NOMO-1 treated with DMSO at 0.1 percent for 48 hours (cell line): Measurements from ENCODE around the gene ETFA.
A peak's percentile ranks its signal among the peaks of the same experiment; 100 is the strongest.

Experiments used
- DNase-seq: peaks from one replicate; lab custom pipeline; 2025; ENCODE audit not compliant: unreplicated experiment; lab: John Stamatoyannopoulos, UW

ETFA gene

DNA sequence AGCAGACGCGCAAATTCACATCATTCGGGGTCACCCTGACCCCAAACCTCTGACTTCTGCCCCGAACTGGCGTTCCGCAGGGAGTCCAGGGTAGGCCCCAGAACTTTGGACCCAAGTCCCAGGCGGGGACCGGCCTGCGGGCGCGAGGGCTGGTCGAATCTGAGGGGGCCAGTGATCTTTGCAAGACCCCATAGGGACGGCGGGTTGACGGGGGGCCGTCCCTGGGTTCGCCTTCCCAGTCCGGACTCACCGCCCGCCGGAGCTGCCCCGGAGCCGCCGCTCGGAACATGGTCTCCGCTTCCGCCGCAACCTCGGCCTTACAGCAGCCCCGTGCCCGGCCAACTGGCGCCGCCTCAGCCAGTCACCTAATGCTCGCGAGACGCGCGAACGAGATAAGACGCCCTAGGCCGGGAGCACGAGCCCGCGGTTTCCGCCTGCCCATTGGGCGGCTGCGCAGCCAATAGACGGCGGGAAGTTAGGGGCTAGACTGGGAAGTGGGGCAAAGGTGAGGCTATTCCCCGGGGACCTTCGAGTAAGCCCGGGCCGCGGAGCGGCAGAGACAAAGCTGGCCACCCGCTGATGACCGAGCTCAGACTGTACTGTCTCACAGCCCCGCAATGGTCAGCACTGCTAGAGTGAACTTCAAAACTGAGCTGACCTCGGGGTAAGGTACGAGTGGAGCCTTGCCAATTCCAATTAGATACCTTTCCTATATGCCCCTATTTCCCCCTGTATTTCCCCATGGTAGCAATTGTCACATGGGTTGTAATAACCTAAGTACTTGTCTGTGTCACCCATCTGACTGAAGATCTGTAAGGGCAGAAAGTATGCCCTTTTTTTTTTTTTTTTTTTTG, at the start of gene ETFA:
TSS of gene ETFA (minus strand) at position 370 of the 854 bp plus-strand sequence. CDS start at position 289, 81 bp downstream.
- peak; percentile 95 for DNase-seq

DNA sequence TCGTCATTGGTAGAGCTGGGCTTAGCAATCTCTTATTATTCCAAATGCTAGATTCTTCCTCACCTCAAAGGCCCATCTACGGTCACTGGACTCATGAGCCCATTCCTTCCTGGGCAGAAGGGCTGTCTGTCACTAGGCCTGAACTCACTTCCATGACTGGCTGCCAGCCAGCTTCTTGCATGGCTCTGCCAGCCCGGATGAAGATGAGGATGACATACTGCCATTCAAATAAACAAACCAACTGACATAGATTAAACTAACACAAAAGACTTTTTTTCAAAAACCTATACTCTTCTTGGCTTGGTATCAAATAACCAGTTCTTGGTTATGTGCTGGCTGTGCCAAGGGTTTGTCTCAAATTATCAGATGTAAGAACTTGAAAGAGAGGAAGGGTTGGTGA, 49.1 kb upstream of the ETFA start:
- no peak for DNase-seq

- no peak for DNase-seq
These were observed 47.9 kb upstream of the ETFA start for GRCh38 chr15:76359152-76359551.

- no peak for DNase-seq
These were observed 47.2 kb upstream of the ETFA start for GRCh38 chr15:76358453-76358852.

- DNase-seq, result no peak
These were observed 43.7 kb upstream of the ETFA start for GRCh38 chr15:76354823-76355440.

DNA sequence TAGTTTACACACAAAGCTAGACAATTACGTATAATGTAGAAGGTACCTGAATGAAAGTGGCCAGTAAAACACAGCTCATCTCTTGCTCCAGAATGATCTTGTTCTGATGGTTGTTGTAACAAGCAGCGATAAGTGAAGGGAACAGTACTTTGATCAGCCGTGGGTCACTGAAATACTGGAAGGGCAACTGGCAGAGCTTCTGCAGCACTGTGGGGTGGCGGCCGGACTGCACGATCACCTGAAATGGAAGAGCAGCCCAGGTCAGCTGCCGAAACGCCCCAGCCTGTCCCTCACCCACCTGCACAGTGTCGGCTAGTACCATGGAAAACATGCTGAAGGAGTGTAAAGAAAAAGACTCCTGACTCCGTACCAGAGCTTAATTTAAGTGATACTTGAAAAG, 42.6 kb upstream of the ETFA start:
- no peak for DNase-seq

GRCh38 chr15:76353023-76353577, 41.8 kb upstream of the ETFA start:
- no peak for DNase-seq

DNA sequence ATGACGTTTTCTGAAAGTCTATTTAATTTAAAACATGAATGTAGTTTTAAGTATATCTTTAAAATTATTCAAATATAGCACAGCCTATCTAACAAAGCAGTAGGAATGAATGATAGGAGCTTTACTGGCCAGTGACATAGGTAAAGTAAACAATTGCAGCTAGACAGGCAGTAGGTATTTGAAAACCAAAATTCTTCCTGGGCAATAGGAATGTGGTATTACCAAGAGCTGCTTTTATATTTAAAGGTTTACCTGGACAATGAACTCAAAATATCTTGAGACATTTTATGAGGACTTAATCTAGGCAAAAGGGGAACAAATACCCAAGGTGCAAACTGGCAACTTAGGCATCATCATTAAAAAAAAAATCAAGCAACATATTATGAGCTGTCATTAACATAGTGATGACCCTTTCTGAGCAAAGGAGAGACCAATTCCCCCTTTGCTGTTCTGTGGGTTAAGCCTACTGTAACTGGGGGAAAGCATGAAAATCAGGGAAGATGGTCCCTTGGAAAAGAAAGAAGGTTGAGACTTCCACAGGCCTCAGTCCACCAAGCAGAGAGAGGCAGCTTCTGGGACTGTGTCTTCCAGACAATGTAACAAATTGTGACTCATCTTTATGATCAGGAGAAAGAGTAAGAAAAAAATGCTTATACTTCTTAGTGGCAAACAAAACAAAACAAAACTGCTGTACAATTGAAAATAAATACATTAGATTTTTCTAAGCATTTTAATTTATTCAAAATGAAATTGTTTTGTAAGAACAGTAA, 38.2 kb upstream of the ETFA start:
- DNase-seq, result no peak

GRCh38 chr15:76347482-76348055, 36.3 kb upstream of the ETFA start:
- no peak for DNase-seq

DNA sequence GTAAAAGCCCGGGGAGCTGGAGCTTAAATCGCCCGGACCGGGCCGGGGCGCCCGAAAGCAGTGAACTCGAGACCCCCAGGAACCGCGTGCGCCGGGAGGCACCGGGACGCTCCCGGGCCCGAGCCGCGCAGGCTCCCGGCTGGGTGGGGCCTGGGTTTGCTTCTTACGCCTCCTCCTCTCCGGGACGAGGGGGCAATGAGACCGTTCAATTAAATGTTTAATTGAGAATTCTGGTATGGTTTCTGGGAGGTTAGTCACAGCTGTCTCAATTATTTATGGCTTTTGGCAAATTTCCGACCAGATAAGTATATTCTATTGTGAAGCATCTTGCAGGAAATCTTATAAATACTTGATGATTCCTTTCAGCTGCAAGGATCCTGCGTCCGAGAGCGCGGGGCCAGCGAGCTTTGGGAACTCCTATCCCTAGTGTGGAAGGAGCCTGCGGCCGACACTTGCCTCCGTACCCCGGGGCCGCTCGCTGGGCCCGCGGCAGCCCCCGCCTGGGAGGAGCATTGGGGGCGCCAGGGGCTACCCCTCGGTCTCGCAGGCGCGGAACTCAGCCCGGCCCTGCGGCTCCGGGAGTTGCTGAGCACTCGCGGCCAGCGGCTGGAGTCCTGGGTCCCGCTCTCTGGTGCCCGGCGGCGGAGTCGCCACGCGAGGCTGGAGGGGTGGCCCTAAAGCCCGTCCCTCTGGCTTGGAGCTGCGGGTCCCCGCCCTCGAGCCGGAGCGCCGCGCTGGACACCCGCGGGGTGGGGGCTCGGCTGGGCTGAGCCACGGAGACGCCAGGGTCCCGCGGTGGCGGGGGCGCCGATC, 35.6 kb upstream of the ETFA start:
- no peak for DNase-seq

GRCh38 chr15:76345880-76346668, 34.8 kb upstream of the ETFA start:
- no peak for DNase-seq

- DNase-seq, result no peak
These were observed 34.3 kb upstream of the ETFA start for GRCh38 chr15:76345583-76345879.

GRCh38 chr15:76344893-76345582, 33.8 kb upstream of the ETFA start:
- DNase-seq, result no peak

DNA sequence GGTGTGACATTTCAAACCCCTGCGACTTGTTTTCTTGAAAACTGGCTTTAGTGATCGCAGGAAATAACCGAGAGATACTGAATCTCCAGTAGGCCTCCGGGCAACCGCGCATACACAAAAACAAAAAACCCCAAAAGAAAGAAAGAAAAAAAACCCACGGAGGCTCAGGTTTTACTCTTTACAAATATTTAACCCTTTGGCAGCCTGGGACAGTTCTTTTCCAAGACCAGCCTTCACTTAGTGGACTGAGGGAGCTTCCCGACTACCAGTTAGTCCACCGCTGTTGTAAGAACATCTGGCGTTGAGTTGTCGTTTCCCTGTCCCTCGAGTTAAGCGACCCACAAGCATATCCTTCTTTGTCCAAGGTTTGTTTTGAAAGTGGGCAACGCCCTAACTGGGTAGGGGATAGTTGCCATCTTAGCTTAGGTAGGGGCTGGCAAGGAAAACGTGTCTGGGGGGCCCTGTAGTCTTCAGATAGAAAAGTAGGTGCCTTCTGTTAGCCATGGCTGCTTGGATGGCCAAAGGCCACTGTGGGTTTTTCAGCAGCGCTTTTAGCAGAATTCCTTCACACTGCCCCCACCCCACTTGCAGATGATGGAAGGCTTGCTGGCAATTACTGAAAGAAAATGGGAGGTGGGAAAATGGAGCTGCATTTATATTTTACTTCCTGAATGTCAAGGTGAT, 32.2 kb upstream of the ETFA start:
- no peak for DNase-seq

- no peak for DNase-seq
These were observed 31.3 kb upstream of the ETFA start for GRCh38 chr15:76342382-76343201.

DNA sequence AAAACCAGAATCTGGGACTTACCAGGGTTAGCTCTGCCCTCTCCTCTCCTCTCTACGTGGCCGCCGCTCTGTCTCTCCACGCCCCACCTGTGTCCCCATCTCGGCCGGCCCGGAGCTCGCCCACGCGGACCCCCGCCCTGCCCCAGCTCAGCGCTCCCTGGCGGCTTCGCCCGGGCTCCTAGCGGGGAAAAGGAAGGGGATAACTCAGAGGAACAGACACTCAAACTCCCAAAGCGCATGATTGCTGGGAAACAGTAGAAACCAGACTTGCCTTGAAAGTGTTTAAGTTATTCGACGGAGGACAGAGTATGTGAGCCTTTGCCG, 30.8 kb upstream of the ETFA start:
- DNase-seq, result no peak

DNA sequence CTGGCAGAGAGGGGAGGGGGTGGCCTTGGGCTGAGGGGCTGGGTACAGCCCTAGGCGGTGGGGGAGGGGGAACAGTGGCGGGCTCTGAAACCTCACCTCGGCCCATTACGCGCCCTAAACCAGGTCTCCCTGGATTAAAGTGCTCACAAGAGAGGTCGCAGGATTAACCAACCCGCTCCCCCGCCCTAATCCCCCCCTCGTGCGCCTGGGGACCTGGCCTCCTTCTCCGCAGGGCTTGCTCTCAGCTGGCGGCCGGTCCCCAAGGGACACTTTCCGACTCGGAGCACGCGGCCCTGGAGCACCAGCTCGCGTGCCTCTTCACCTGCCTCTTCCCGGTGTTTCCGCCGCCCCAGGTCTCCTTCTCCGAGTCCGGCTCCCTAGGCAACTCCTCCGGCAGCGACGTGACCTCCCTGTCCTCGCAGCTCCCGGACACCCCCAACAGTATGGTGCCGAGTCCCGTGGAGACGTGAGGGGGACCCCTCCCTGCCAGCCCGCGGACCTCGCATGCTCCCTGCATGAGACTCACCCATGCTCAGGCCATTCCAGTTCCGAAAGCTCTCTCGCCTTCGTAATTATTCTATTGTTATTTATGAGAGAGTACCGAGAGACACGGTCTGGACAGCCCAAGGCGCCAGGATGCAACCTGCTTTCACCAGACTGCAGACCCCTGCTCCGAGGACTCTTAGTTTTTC, 30.2 kb upstream of the ETFA start:
- no peak for DNase-seq
